Naive thymus-derived CD8-positive, alpha-beta T cell (primary cell): ENCODE results near the gene ARHGAP6. TPM values are rescaled to one million over a fixed set of nuclear protein-coding genes. Genes with fewer than 3 reads are reported as not detected.

Experiments used
- ATAC-seq, 2 donors: fragments of 150-1000 bp; cut with Tn5 transposase in 1 of 2; sonication (Bioruptor Pico), chemical (Tn5 transposase) in 1 of 2; 1 replicate in 1 of 2; 2 replicates in 1 of 2; pipeline ENCODE4 v1.10.0; 2021; ENCODE audit warnings: mild to moderate bottlenecking in 2 of 2, moderate library complexity in 2 of 2
- POLR2A ChIA-PET: fragments of 350-600 bp; sonication (Branson Sonifier 250); formaldehyde crosslinking; loops from one replicate; lab custom pipeline; 2021; ENCODE audit warnings: antibody characterized with exemption; lab: Charles Lee
- DNase-seq, 10 donors: peaks; one replicate each; pipeline versions ENCODE4 v3.0.0 to v3.0.0-alpha.2; 2020 to 2022
- H3K27ac Mint-ChIP-seq, 10 donors: one replicate each; pipeline ENCODE4 v1.8.0; 2020 to 2022; ENCODE audit warnings: mild to moderate bottlenecking in 10 of 10, mixed read lengths in 10 of 10, moderate library complexity in 4 of 10, inconsistent platforms in 1 of 10
- H3K27me3 Mint-ChIP-seq, 5 donors: one replicate each; pipeline ENCODE4 v1.8.0; 2021 to 2022; ENCODE audit warnings: mixed read lengths in 5 of 5
- H3K36me3 Mint-ChIP-seq, 3 donors: one replicate each; pipeline ENCODE4 v1.8.0; 2020 to 2022; ENCODE audit warnings: mixed read lengths in 3 of 3, mild to moderate bottlenecking in 2 of 3, inconsistent platforms in 1 of 3
- H3K4me1 Mint-ChIP-seq, 4 donors: one replicate each; pipeline ENCODE4 v1.8.0; 2021 to 2022; ENCODE audit warnings: mixed read lengths in 4 of 4
- H3K4me3 Mint-ChIP-seq, 10 donors: one replicate each; pipeline ENCODE4 v1.8.0; 2020 to 2022; ENCODE audit warnings: mild to moderate bottlenecking in 10 of 10, mixed read lengths in 10 of 10, moderate library complexity in 6 of 10, inconsistent platforms in 1 of 10
- H3K9me3 Mint-ChIP-seq, 9 donors: one replicate each; pipeline ENCODE4 v1.8.0; 2020 to 2022; ENCODE audit warnings: mixed read lengths in 9 of 9, mild to moderate bottlenecking in 3 of 9, inconsistent platforms in 1 of 9, moderate library complexity in 1 of 9
- polyA plus RNA-seq, 3 donors: library from polyadenylated mRNA; unstranded; fragments of 300-500 nt; fragmentation: Illumina TruSeq; gene quantifications; one replicate each; pipeline ENCODE4 v1.2.3, GENCODE V29; 2021
- total RNA-seq, 8 experiments: library from RNA in 2 of 8; stranded (reverse) in 2 of 8; gene quantifications; one replicate each; pipeline ENCODE4 v1.2.3 and lab custom pipeline; 2021 to 2026

The ARHGAP6 gene
- total and polyA plus RNA-seq, 5 experiments from 2014 or later: 0.22 TPM; not detected in 4

- Mint-ChIP-seq H3K27ac (no peak overlapping the region), H3K4me1 (no peaks in the 10 kb centered on the region), H3K36me3 (no peaks in the 10 kb centered on the region), H3K4me3 (no peak overlapping the region), H3K27me3 (peaks cover 4 to 30% (median 11%) of the 10 kb centered on the region in 5 donors), H3K9me3 (peaks cover 0 to 2% (median 0%) of the 10 kb centered on the region in 9 donors)
- POLR2A ChIA-PET: no interaction called here
- DNase-seq: no peak
- ATAC-seq: no peak
These were observed 493.8 kb downstream of the ARHGAP6 start for GRCh38 chrX:11171956-11172355.

- H3K9me3 Mint-ChIP-seq: peaks cover 0 to 2% (median 0%) of the 10 kb centered on the region in 9 donors
- no peak overlapping the region for H3K27ac Mint-ChIP-seq
- no peak for ATAC-seq
- no peak overlapping the region for H3K4me3 Mint-ChIP-seq
- POLR2A ChIA-PET: no interaction called here
- no peaks in the 10 kb centered on the region for H3K36me3 Mint-ChIP-seq
- H3K27me3 Mint-ChIP-seq: peaks cover 0 to 11% (median 2%) of the 10 kb centered on the region in 5 donors
- no peak for DNase-seq
- H3K4me1 Mint-ChIP-seq: no peaks in the 10 kb centered on the region
These were observed 501.3 kb downstream of the ARHGAP6 start for GRCh38 chrX:11164433-11164832.

DNA sequence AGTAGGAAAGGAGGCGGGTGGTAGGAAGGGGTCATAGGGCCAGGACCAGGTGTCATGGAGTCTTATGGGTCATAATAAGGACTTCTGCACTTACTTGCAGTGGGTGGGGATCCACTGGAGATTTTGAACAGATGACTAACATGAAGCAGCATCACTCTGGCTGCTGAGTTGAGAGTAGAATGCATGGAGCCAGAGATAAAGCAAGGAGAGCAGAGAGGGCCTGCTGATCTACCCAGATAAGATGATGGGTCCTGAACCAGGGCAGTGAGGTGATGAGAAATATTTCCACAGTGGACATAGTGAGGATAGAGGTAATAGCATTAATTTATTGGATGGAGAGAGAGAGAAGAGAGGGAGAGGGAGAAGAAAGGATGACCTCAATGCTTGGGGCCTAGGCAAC, 506.6 kb downstream of the ARHGAP6 start:
- POLR2A ChIA-PET: no interaction called here
- Mint-ChIP-seq H3K4me3 (no peak overlapping the region), H3K27me3 (no peaks in the 10 kb centered on the region), H3K36me3 (no peaks in the 10 kb centered on the region), H3K27ac (no peak overlapping the region), H3K9me3 (no peaks in the 10 kb centered on the region), H3K4me1 (no peaks in the 10 kb centered on the region)
- no peak for ATAC-seq
- DNase-seq: no peak

DNA sequence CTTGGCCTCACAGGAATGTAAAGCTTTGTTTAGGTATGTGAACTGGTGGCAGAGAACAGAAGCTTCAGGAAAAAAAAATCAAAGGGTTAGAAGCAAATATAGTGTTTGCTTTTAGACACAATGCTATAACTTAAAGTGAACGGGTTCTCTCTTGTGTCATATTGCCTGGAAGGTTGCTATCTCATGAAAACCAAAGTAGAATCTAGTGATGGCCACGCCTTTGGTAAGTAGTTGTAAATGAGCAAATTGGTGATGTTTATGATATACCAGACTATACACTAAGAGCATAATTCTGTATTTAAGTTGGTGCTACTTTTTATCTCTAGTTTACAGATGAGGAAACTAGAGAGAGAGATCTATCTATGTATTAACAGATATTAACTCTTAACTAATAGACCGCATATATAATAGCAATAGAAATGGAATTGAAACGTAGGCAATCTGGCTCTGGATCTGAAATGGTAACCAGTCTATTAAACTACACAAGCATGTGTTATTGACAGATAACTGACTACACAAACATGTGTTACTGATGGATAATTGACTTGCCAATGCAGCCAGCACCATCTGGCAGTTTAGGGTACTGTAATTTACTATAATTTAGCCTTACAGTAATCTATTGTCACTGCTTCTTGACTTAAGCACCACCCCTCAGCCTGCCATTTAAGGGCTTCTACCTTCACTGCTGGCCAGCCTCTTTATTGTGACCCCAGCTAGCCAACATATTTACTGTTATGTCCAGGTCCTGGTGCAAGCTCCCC, 513.7 kb downstream of the ARHGAP6 start:
- POLR2A ChIA-PET: no interaction called here

GRCh38 chrX:11148401-11148800, 517.3 kb downstream of the ARHGAP6 start:
- Mint-ChIP-seq H3K4me3 (no peak overlapping the region), H3K36me3 (no peaks in the 10 kb centered on the region), H3K27me3 (peaks cover 0 to 4% (median 3%) of the 10 kb centered on the region in 5 donors), H3K4me1 (peaks cover 2 to 6% (median 4%) of the 10 kb centered on the region in 4 donors), H3K9me3 (no peaks in the 10 kb centered on the region), H3K27ac (no peak overlapping the region)
- ATAC-seq (no peak), DNase-seq (no peak)
- POLR2A ChIA-PET: no interaction called here

More for the DNA sequence above, 513.7 kb downstream of the ARHGAP6 start:
- peaks cover 0 to 2% (median 0%) of the 10 kb centered on the region in 5 donors for H3K27me3 Mint-ChIP-seq
- no peaks in the 10 kb centered on the region for H3K9me3 Mint-ChIP-seq
- H3K4me1 Mint-ChIP-seq: no peaks in the 10 kb centered on the region
- ATAC-seq (no peak), DNase-seq (no peak)
- H3K36me3 Mint-ChIP-seq: no peaks in the 10 kb centered on the region
- no peak overlapping the region for H3K27ac Mint-ChIP-seq
- no peak overlapping the region for H3K4me3 Mint-ChIP-seq

DNA sequence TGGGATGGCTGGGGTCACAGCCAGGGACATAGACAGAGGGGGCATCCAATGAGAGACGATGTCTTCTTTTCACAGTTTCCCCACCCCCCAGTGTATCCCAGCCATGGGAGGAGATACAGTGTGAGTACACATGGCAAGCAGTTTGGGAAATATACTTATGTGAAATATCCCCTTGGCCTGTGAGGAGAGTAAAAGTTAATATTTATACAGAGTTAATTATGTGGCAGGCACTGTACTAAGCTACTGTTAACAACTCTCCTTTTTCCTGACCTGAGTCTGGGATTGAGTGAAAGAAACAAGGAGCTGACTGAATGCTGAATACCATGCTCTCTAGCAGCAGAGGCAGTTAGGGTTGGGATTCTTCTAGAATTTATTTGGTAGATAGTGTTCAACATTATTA, 519.3 kb downstream of the ARHGAP6 start:
- DNase-seq: no peak
- peaks cover 2 to 6% (median 4%) of the 10 kb centered on the region in 4 donors for H3K4me1 Mint-ChIP-seq
- H3K9me3 Mint-ChIP-seq: no peaks in the 10 kb centered on the region
- no peak overlapping the region for H3K27ac Mint-ChIP-seq
- H3K36me3 Mint-ChIP-seq: no peaks in the 10 kb centered on the region
- H3K27me3 Mint-ChIP-seq: peaks cover 0 to 4% (median 3%) of the 10 kb centered on the region in 5 donors
- ATAC-seq: no peak
- POLR2A ChIA-PET: no interaction called here
- H3K4me3 Mint-ChIP-seq: no peak overlapping the region

- Mint-ChIP-seq H3K27me3 (peaks cover 0 to 6% (median 4%) of the 10 kb centered on the region in 5 donors), H3K9me3 (no peaks in the 10 kb centered on the region), H3K27ac (peak overlapping the region in 2 of 10 donors; percentile 41 to 63), H3K4me1 (peaks cover 2 to 6% (median 4%) of the 10 kb centered on the region in 4 donors), H3K36me3 (no peaks in the 10 kb centered on the region), H3K4me3 (peak overlapping the region in 4 of 10 donors; percentile 26 to 56 (median 46))
- DNase-seq (peak; percentile 4 to 67 (median 46)), ATAC-seq (peak; percentile 65)
- POLR2A ChIA-PET: no interaction called here
These were observed 521.6 kb downstream of the ARHGAP6 start for GRCh38 chrX:11143931-11144678.

- Mint-ChIP-seq H3K27me3 (peaks cover 0 to 6% (median 0%) of the 10 kb centered on the region in 5 donors), H3K9me3 (no peaks in the 10 kb centered on the region), H3K4me1 (no peaks in the 10 kb centered on the region), H3K36me3 (no peaks in the 10 kb centered on the region), H3K27ac (no peak overlapping the region), H3K4me3 (no peak overlapping the region)
- POLR2A ChIA-PET: no interaction called here
- ATAC-seq (no peak), DNase-seq (no peak)
These were observed 527.0 kb downstream of the ARHGAP6 start for GRCh38 chrX:11138498-11139390.

- Mint-ChIP-seq H3K4me3 (no peak overlapping the region), H3K27me3 (peaks cover 0 to 5% (median 0%) of the 10 kb centered on the region in 5 donors), H3K4me1 (no peaks in the 10 kb centered on the region), H3K9me3 (no peaks in the 10 kb centered on the region), H3K27ac (no peak overlapping the region), H3K36me3 (no peaks in the 10 kb centered on the region)
- ATAC-seq (no peak), DNase-seq (peak in 4 of 10 donors; percentile 0 to 43 (median 42))
- POLR2A ChIA-PET: no interaction called here
These were observed 528.1 kb downstream of the ARHGAP6 start for GRCh38 chrX:11137543-11138139.

- Mint-ChIP-seq H3K27me3 (peaks cover 0 to 5% (median 0%) of the 10 kb centered on the region in 5 donors), H3K36me3 (no peaks in the 10 kb centered on the region), H3K27ac (peak overlapping the region in 1 of 10 donors; percentile 1), H3K4me1 (no peaks in the 10 kb centered on the region), H3K9me3 (no peaks in the 10 kb centered on the region), H3K4me3 (no peak overlapping the region)
- POLR2A ChIA-PET: no interaction called here
- ATAC-seq (no peak), DNase-seq (no peak)
These were observed 530.0 kb downstream of the ARHGAP6 start for GRCh38 chrX:11135564-11136185.

DNA sequence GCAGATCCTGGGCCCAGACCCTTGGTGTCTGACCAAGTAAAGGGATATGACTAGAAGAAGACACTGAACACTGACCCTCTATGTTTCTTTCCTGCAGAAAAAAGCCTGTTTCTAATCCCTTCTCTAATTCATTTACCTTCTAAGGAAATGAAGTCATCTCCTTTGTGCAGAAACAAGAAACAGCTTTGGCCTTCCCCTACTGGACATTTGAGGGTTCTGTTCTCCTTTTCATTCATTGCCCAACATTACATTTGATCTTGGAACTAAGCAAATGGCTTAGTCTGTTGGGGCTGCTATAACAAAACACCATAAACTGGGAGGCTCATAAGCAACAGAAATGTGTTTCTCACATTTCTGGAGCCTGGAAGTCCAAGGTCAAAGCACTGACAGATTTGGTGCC, 534.6 kb downstream of the ARHGAP6 start:
- Mint-ChIP-seq H3K4me3 (no peak overlapping the region), H3K4me1 (no peaks in the 10 kb centered on the region), H3K27me3 (no peaks in the 10 kb centered on the region), H3K27ac (no peak overlapping the region), H3K36me3 (peaks cover 0 to 4% (median 2%) of the 10 kb centered on the region in 3 donors), H3K9me3 (peaks cover 0 to 2% (median 0%) of the 10 kb centered on the region in 9 donors)
- no peak for DNase-seq
- POLR2A ChIA-PET: no interaction called here
- no peak for ATAC-seq

GRCh38 chrX:11130136-11130535, 535.6 kb downstream of the ARHGAP6 start:
- Mint-ChIP-seq H3K4me3 (no peak overlapping the region), H3K4me1 (no peaks in the 10 kb centered on the region), H3K27ac (no peak overlapping the region), H3K36me3 (peaks cover 0 to 4% (median 2%) of the 10 kb centered on the region in 3 donors), H3K27me3 (no peaks in the 10 kb centered on the region), H3K9me3 (peaks cover 0 to 2% (median 0%) of the 10 kb centered on the region in 9 donors)
- no peak for ATAC-seq
- POLR2A ChIA-PET: no interaction called here
- DNase-seq: no peak
